Right lobe of liver (tissue), 4 donors: ENCODE measurements around the gene MYOF.

Experiments
- CTCF ChIP-seq, 4 donors: fragments of 200-600 bp in 3 of 4; fragments of 450-650 bp in 1 of 4; IDR thresholded peaks; one replicate each; pipeline versions ENCODE4 v1.5.1 to v1.8.0; 2016 to 2022; ENCODE audit warnings: antibody characterized with exemption in 4 of 4, mild to moderate bottlenecking in 2 of 4
- POLR2A ChIP-seq: fragments of 450-650 bp; IDR thresholded peaks from one replicate; pipeline ENCODE4 v1.6.1; 2017; ENCODE audit warnings: antibody characterized with exemption, mild to moderate bottlenecking
- donor health status: DM: no; HTN: no; CAD: no.
- donor health status: DM: no; HTN: no; CAD: no.
- donor health status: DM: no; HTN: yes; CAD: no.

- TF ChIP-seq POLR2A (peak; percentile 53), CTCF (IDR thresholded peaks at IDR 0.05) (no peak)
Measured at GRCh38 chr10:93445097-93445960, 36.8 kb downstream of the MYOF start.
